Measurements from ENCODE around the gene DMBT1. TPM values are rescaled to one million over a fixed set of nuclear protein-coding genes. Genes with fewer than 3 reads are reported as not detected.

The DMBT1 gene
- total RNA-seq, 3 donors from 2014 or later: 37.2 to 2,543 (median 408) TPM

DNA sequence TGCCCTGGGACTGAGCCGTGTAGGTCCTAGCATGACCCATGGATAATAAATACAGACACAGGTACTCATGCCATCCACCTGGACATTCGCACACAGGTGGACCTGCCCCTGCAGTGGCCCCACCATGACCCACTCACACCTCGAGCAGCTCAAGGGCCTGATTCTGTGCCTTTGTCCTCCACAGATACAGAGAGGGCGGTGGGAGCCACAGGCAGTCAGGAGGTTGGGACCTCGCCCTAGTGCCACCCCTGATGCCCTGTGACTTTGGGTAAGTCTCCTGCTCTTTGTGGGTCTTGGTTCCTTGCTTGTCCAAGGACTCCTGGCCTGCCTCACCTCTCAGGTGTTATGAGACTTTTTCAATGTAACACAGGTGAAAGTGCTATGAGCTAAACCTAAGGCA lies 96.2 kb downstream of the DMBT1 start:
- no peaks in the 10 kb centered on the region for H3K9me3 ChIP-seq
- no peak for DNase-seq
- H3K36me3 ChIP-seq (ENCODE audit: low read depth): no peaks in the 10 kb centered on the region
- no peak overlapping the region for H3K4me3 ChIP-seq
- H3K4me1 ChIP-seq (ENCODE audit: low read depth): no peaks in the 10 kb centered on the region
- TF ChIP-seq, protein P1, sequence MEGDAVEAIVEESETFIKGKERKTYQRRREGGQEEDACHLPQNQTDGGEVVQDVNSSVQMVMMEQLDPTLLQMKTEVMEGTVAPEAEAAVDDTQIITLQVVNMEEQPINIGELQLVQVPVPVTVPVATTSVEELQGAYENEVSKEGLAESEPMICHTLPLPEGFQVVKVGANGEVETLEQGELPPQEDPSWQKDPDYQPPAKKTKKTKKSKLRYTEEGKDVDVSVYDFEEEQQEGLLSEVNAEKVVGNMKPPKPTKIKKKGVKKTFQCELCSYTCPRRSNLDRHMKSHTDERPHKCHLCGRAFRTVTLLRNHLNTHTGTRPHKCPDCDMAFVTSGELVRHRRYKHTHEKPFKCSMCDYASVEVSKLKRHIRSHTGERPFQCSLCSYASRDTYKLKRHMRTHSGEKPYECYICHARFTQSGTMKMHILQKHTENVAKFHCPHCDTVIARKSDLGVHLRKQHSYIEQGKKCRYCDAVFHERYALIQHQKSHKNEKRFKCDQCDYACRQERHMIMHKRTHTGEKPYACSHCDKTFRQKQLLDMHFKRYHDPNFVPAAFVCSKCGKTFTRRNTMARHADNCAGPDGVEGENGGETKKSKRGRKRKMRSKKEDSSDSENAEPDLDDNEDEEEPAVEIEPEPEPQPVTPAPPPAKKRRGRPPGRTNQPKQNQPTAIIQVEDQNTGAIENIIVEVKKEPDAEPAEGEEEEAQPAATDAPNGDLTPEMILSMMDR (IDR thresholded peaks at IDR 0.05): no peak
- intact Hi-C loops (cut with DNase I, micrococcal nuclease): no loop called here
- ATAC-seq: no peak

- intact Hi-C loops (cut with DNase I, micrococcal nuclease): no loop called here
- H3K36me3 ChIP-seq (ENCODE audit: low read depth): no peaks in the 10 kb centered on the region
- DNase-seq: no peak
- TF ChIP-seq, protein P1 (IDR thresholded peaks at IDR 0.05): no peak
- H3K4me3 ChIP-seq: no peak overlapping the region
- ATAC-seq: no peak
- H3K9me3 ChIP-seq: no peaks in the 10 kb centered on the region
- no peaks in the 10 kb centered on the region for H3K4me1 ChIP-seq (ENCODE audit: low read depth)
Observed at GRCh38 chr10:122657255-122657654, 96.7 kb downstream of the DMBT1 start.

- Histone ChIP-seq H3K9me3 (no peaks in the 10 kb centered on the region), H3K4me1 (ENCODE audit: low read depth) (no peaks in the 10 kb centered on the region), H3K4me3 (no peak overlapping the region), H3K36me3 (ENCODE audit: low read depth) (no peaks in the 10 kb centered on the region)
- intact Hi-C loops (cut with DNase I, micrococcal nuclease): no loop called here
- ATAC-seq (no peak), DNase-seq (no peak)
- TF ChIP-seq, protein P1 (IDR thresholded peaks at IDR 0.05): no peak
Observed at GRCh38 chr10:122657729-122658128, 97.2 kb downstream of the DMBT1 start.

- no peak for DNase-seq
- intact Hi-C loops (cut with DNase I, micrococcal nuclease): no loop called here
- H3K4me3 ChIP-seq: no peak overlapping the region
- H3K9me3 ChIP-seq: no peaks in the 10 kb centered on the region
- no peaks in the 10 kb centered on the region for H3K4me1 ChIP-seq (ENCODE audit: low read depth)
- ATAC-seq: no peak
- TF ChIP-seq, protein P1 (IDR thresholded peaks at IDR 0.05): no peak
- no peaks in the 10 kb centered on the region for H3K36me3 ChIP-seq (ENCODE audit: low read depth)
Observed at GRCh38 chr10:122658356-122659049, 97.9 kb downstream of the DMBT1 start.

- DNase-seq (no peak), ATAC-seq (no peak)
- H3K4me1 ChIP-seq (ENCODE audit: low read depth): no peaks in the 10 kb centered on the region
- H3K36me3 ChIP-seq (ENCODE audit: low read depth): no peaks in the 10 kb centered on the region
- no peaks in the 10 kb centered on the region for H3K9me3 ChIP-seq
- TF ChIP-seq, protein P1 (IDR thresholded peaks at IDR 0.05): no peak
- H3K4me3 ChIP-seq: no peak overlapping the region
- intact Hi-C loops (cut with DNase I, micrococcal nuclease): no loop called here
Observed at GRCh38 chr10:122659126-122659525, 98.6 kb downstream of the DMBT1 start.

DNA sequence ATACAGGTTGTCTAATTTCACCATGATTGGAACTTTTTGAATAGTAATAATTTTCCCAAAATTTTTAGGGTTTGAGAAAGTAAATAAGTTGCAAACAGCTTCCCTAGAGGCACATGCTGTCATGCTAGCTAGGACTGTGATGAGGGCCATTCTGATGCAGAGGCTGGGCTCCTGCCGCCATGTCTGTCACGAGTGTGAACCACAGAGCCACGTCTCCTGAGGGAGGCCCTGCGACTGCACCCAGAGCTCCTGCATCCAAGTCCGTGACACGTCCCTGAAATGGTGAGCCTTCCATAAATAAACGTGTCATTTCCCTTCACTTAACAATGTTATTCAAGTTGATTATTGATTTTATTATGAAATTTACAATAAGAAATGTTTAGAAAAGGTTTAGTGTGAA lies 99.1 kb downstream of the DMBT1 start:
- no peaks in the 10 kb centered on the region for H3K36me3 ChIP-seq (ENCODE audit: low read depth)
- DNase-seq (no peak), ATAC-seq (no peak)
- H3K4me1 ChIP-seq (ENCODE audit: low read depth): no peaks in the 10 kb centered on the region
- no peaks in the 10 kb centered on the region for H3K9me3 ChIP-seq
- TF ChIP-seq, protein P1 (IDR thresholded peaks at IDR 0.05): no peak
- intact Hi-C loops (cut with DNase I, micrococcal nuclease): no loop called here
- H3K4me3 ChIP-seq: no peak overlapping the region
